Measurements from ENCODE around the gene KCNK7. TPM values are rescaled to one million over a fixed set of nuclear protein-coding genes. Genes with fewer than 3 reads are reported as not detected.

The KCNK7 gene
- total RNA-seq, 1 donor from 2014 or later: 0.84 TPM

GRCh38 chr11:65580031-65580692, 15.4 kb downstream of the KCNK7 start:
- Mint-ChIP-seq H3K36me3 (ENCODE audit: low read depth, unreplicated experiment) (peaks cover 17% of the 10 kb centered on the region), H3K27me3 (ENCODE audit: low read depth, unreplicated experiment) (peaks cover 41% of the 10 kb centered on the region), H3K4me3 (ENCODE audit: unreplicated experiment) (no peak overlapping the region), H3K4me1 (ENCODE audit: low read depth, unreplicated experiment) (peaks cover 13% of the 10 kb centered on the region), H3K27ac (ENCODE audit: unreplicated experiment) (no peak overlapping the region), H3K9me3 (ENCODE audit: unreplicated experiment) (peaks cover 3% of the 10 kb centered on the region)
- H3K9ac ChIP-seq (ENCODE audit: low read length): no peak overlapping the region
- H3K4me2 ChIP-seq (ENCODE audit: low read length): no peak overlapping the region
- TF ChIP-seq CTCF (IDR thresholded peaks at IDR 0.05; ENCODE audit: insufficient read depth, low read depth, low read length): no peak
- TF ChIP-seq EZH2 (IDR thresholded peaks at IDR 0.05; ENCODE audit: insufficient read depth, low read length): no peak
- H2AFZ ChIP-seq (ENCODE audit: low read depth, low read length): no peak overlapping the region
- H4K20me1 ChIP-seq (ENCODE audit: insufficient read depth, low read length): peaks cover 52% of the 10 kb centered on the region
- peaks cover 5% of the 10 kb centered on the region for H3K27me3 ChIP-seq (ENCODE audit: insufficient read depth, low read length)
- H3K79me2 ChIP-seq (ENCODE audit: insufficient read depth, low read length): no peaks in the 10 kb centered on the region
- no peak overlapping the region for H3K27ac ChIP-seq (ENCODE audit: low read depth, low read length)
- H3K4me1 ChIP-seq (ENCODE audit: insufficient read depth, low read length): peaks cover 27% of the 10 kb centered on the region
- FAIRE-seq: no peak
- no peak overlapping the region for H3K4me3 ChIP-seq (ENCODE audit: insufficient read depth, low read depth, low read length)
- H3K36me3 ChIP-seq (ENCODE audit: insufficient read depth, low read length): no peaks in the 10 kb centered on the region
- no peak for DNase-seq (ENCODE audit: low read depth)
- H3K9me3 ChIP-seq (ENCODE audit: insufficient read depth, low read depth, low read length): no peaks in the 10 kb centered on the region

DNA sequence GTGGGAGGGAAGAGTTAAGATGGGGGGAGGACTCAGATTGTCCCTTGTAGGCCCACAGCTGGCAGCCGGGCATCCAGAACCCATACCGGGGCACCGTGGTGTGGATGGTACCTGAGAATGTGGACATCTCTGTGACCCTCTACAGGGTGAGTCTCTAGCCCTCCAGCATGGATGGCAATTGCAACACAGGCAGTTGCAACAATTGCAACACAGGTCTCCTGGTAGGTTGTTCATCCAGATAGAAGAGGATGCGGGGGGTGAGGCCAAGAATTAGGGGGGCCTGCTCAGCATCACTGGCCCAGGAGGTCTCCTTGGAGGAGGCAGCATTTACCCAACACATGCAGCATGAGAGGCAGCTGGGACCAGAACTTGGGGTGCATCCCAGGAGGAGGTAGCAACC, 16.3 kb downstream of the KCNK7 start:
- Mint-ChIP-seq H3K27me3 (ENCODE audit: low read depth, unreplicated experiment) (peaks cover 37% of the 10 kb centered on the region), H3K9me3 (ENCODE audit: unreplicated experiment) (peaks cover 3% of the 10 kb centered on the region), H3K4me3 (ENCODE audit: unreplicated experiment) (no peak overlapping the region), H3K4me1 (ENCODE audit: low read depth, unreplicated experiment) (peaks cover 17% of the 10 kb centered on the region), H3K27ac (ENCODE audit: unreplicated experiment) (no peak overlapping the region), H3K36me3 (ENCODE audit: low read depth, unreplicated experiment) (peaks cover 17% of the 10 kb centered on the region)
- TF ChIP-seq CTCF (IDR thresholded peaks at IDR 0.05; ENCODE audit: insufficient read depth, low read depth, low read length) (no peak), EZH2 (IDR thresholded peaks at IDR 0.05; ENCODE audit: insufficient read depth, low read length) (no peak)
- Histone ChIP-seq H3K4me2 (ENCODE audit: low read length) (no peak overlapping the region), H3K27ac (ENCODE audit: low read depth, low read length) (no peak overlapping the region), H3K27me3 (ENCODE audit: insufficient read depth, low read length) (peaks cover 3% of the 10 kb centered on the region), H3K36me3 (ENCODE audit: insufficient read depth, low read length) (no peaks in the 10 kb centered on the region), H3K4me3 (ENCODE audit: insufficient read depth, low read depth, low read length) (no peak overlapping the region), H4K20me1 (ENCODE audit: insufficient read depth, low read length) (peaks cover 47% of the 10 kb centered on the region), H3K79me2 (ENCODE audit: insufficient read depth, low read length) (no peaks in the 10 kb centered on the region), H2AFZ (ENCODE audit: low read depth, low read length) (no peak overlapping the region), H3K9me3 (ENCODE audit: insufficient read depth, low read depth, low read length) (no peaks in the 10 kb centered on the region), H3K9ac (ENCODE audit: low read length) (no peak overlapping the region), H3K4me1 (ENCODE audit: insufficient read depth, low read length) (peaks cover 33% of the 10 kb centered on the region)
- FAIRE-seq (no peak), DNase-seq (ENCODE audit: low read depth) (no peak)

DNA sequence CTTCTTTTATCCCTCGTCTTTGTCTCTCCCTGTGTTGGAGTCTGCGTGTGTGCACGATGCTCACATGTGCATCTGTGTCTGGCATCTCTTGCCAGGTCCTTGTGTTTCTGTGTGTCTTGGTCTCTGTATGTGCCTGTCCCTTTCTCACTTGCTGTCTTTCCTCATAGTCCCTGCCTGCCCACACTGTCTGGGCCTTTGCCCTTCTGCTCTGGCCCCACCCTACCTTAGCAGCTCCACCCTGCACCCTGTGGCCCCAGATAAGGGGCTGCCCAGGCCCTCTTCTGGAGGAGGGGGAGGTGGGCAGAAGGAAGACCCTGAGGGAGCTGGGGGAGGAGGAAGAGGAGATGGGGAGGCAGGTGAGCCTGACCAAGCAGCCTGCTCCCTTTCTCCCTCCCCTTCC, 16.9 kb downstream of the KCNK7 start:
- no peaks in the 10 kb centered on the region for H3K27me3 ChIP-seq (ENCODE audit: insufficient read depth, low read length)
- H3K9me3 Mint-ChIP-seq (ENCODE audit: unreplicated experiment): no peaks in the 10 kb centered on the region
- peaks cover 35% of the 10 kb centered on the region for H3K4me1 ChIP-seq (ENCODE audit: insufficient read depth, low read length)
- peaks cover 44% of the 10 kb centered on the region for H4K20me1 ChIP-seq (ENCODE audit: insufficient read depth, low read length)
- no peak overlapping the region for H3K4me3 Mint-ChIP-seq (ENCODE audit: unreplicated experiment)
- H3K9ac ChIP-seq (ENCODE audit: low read length): no peak overlapping the region
- no peak overlapping the region for H3K4me3 ChIP-seq (ENCODE audit: insufficient read depth, low read depth, low read length)
- DNase-seq (ENCODE audit: low read depth): no peak
- H3K79me2 ChIP-seq (ENCODE audit: insufficient read depth, low read length): peaks cover 3% of the 10 kb centered on the region
- H3K27me3 Mint-ChIP-seq (ENCODE audit: low read depth, unreplicated experiment): peaks cover 32% of the 10 kb centered on the region
- H3K27ac Mint-ChIP-seq (ENCODE audit: unreplicated experiment): no peak overlapping the region
- H3K4me2 ChIP-seq (ENCODE audit: low read length): no peak overlapping the region
- no peaks in the 10 kb centered on the region for H3K36me3 ChIP-seq (ENCODE audit: insufficient read depth, low read length)
- H3K36me3 Mint-ChIP-seq (ENCODE audit: low read depth, unreplicated experiment): peaks cover 17% of the 10 kb centered on the region
- H3K4me1 Mint-ChIP-seq (ENCODE audit: low read depth, unreplicated experiment): peaks cover 17% of the 10 kb centered on the region
- no peak overlapping the region for H2AFZ ChIP-seq (ENCODE audit: low read depth, low read length)
- no peak for TF ChIP-seq CTCF (IDR thresholded peaks at IDR 0.05; ENCODE audit: insufficient read depth, low read depth, low read length)
- TF ChIP-seq EZH2 (IDR thresholded peaks at IDR 0.05; ENCODE audit: insufficient read depth, low read length): no peak
- H3K9me3 ChIP-seq (ENCODE audit: insufficient read depth, low read depth, low read length): no peaks in the 10 kb centered on the region
- no peak for FAIRE-seq
- no peak overlapping the region for H3K27ac ChIP-seq (ENCODE audit: low read depth, low read length)

All from astrocyte (in vitro differentiated cells and primary cell).